Prostate gland (tissue), 2 donors: ENCODE measurements around the gene MSH5.

Experiments
- CTCF ChIP-seq, 4 experiments: fragments of 200-600 bp in 2 of 4; fragments of 450-650 bp in 2 of 4; sonication (generic) in 2 of 4; IDR thresholded peaks; 1 replicate in 3 of 4; 2 replicates in 1 of 4; pipeline ENCODE4 v1.5.1; 2016 to 2019; ENCODE audit warnings: antibody characterized with exemption in 4 of 4, mild to moderate bottlenecking in 2 of 4, moderate library complexity in 2 of 4
- POLR2AphosphoS5 ChIP-seq: sonication (generic); formaldehyde crosslinking; IDR thresholded peaks from one replicate; pipeline ENCODE4 v1.6.1; 2017; ENCODE audit warnings: antibody characterized with exemption

- TF ChIP-seq CTCF (IDR thresholded peaks at IDR 0.05) (peak in 2 of 4 experiments; percentile 40 to 67), POLR2AphosphoS5 (peak; percentile 100)
Measured at GRCh38 chr6:31702819-31703716, 36.7 kb upstream of the MSH5 start, which contains the start of gene ABHD16A.
